Common myeloid progenitor, CD34-positive (primary cell): Measurements from ENCODE around the gene CABP7.

Experiments
- CTCF ChIA-PET: fragments of 350-600 bp; sonication (Branson Sonifier 250); formaldehyde crosslinking; loops from one replicate; lab custom pipeline; 2021; ENCODE audit warnings: antibody characterized with exemption; lab: Charles Lee
- POLR2A ChIA-PET: fragments of 350-600 bp; sonication (Branson Sonifier 250); formaldehyde crosslinking; loops from one replicate; lab custom pipeline; 2021; ENCODE audit warnings: antibody characterized with exemption; lab: Charles Lee
- DNase-seq, 3 donors: peaks; one replicate each; pipeline versions ENCODE4 v3.0.0 to v3.0.0-alpha.2; 2013
- H3K27ac ChIP-seq, 2 experiments: 1 replicate in 1 of 2; 2 replicates in 1 of 2; pipeline ENCODE4 v1.7.0; 2013; ENCODE audit warnings: inconsistent platforms in 2 of 2, low read length in 2 of 2, mild to moderate bottlenecking in 2 of 2, low read depth in 1 of 2, moderate library complexity in 1 of 2; ENCODE audit not compliant: severe bottlenecking in 2 of 2, insufficient read depth in 1 of 2, poor library complexity in 1 of 2
- H3K27me3 ChIP-seq, 5 experiments: replicated peaks in 2 of 5; 1 replicate in 3 of 5; 2 replicates in 2 of 5; pipeline versions ENCODE4 v1.6.1 to v1.7.0; 2013; ENCODE audit warnings: low read length in 4 of 5, mild to moderate bottlenecking in 2 of 5, moderate library complexity in 2 of 5, inconsistent platforms in 1 of 5; ENCODE audit not compliant: insufficient read depth in 5 of 5, control insufficient read depth in 4 of 5
- H3K36me3 ChIP-seq, 4 experiments: 1 replicate in 2 of 4; 2 replicates in 2 of 4; pipeline versions ENCODE4 v1.6.1 to v1.7.0; 2013; ENCODE audit warnings: low read length in 3 of 4, control low read depth in 1 of 4, mild to moderate bottlenecking in 1 of 4; ENCODE audit not compliant: control insufficient read depth in 4 of 4, insufficient read depth in 4 of 4
- H3K4me1 ChIP-seq, 4 experiments: 1 replicate in 3 of 4; 2 replicates in 1 of 4; pipeline versions ENCODE4 v1.6.1 to v1.7.1; 2013; ENCODE audit warnings: low read length in 3 of 4, mild to moderate bottlenecking in 3 of 4, control low read depth in 1 of 4, inconsistent platforms in 1 of 4, moderate library complexity in 1 of 4; ENCODE audit not compliant: control insufficient read depth in 4 of 4, insufficient read depth in 4 of 4; ENCODE audit errors: control extremely low read depth in 1 of 4
- H3K4me3 ChIP-seq, 7 experiments: 1 replicate in 4 of 7; 2 replicates in 3 of 7; pipeline versions ENCODE4 v1.5.1 to v1.7.0; 2013; ENCODE audit warnings: mild to moderate bottlenecking in 7 of 7, low read length in 6 of 7, moderate library complexity in 6 of 7, inconsistent platforms in 2 of 7, low read depth in 2 of 7, control low read depth in 1 of 7; ENCODE audit not compliant: insufficient read depth in 4 of 7, control insufficient read depth in 1 of 7; ENCODE audit errors: extremely low read depth in 1 of 7
- H3K9me3 ChIP-seq, 5 experiments: 1 replicate in 4 of 5; 2 replicates in 1 of 5; pipeline versions ENCODE4 v1.6.1 to v1.7.1; 2013; ENCODE audit warnings: low read length in 4 of 5, mild to moderate bottlenecking in 2 of 5, inconsistent platforms in 1 of 5, low read depth in 1 of 5, moderate library complexity in 1 of 5; ENCODE audit not compliant: control insufficient read depth in 4 of 5, insufficient read depth in 2 of 5; ENCODE audit errors: control extremely low read depth in 1 of 5
- WGBS: methylation state at CpG from one replicate; pipeline ENCODE4 v1.1.5; 2013; ENCODE audit not compliant: insufficient coverage; 5-methylcytosine and 5-hydroxymethylcytosine counted together

The CABP7 gene

GRCh38 chr22:29701155-29701999 lies 18.4 kb upstream of the CABP7 start:
- Histone ChIP-seq H3K4me1 (peaks cover 0 to 38% (median 27%) of the 10 kb centered on the region in 4 experiments), H3K4me3 (peak overlapping the region in 1 of 7 experiments; percentile 36), H3K27me3 (peaks cover 0 to 3% (median 0%) of the 10 kb centered on the region in 5 experiments), H3K9me3 (no peaks in the 10 kb centered on the region), H3K27ac (peak overlapping the region in 1 of 2 experiments; percentile 8), H3K36me3 (peaks cover 0 to 14% (median 5%) of the 10 kb centered on the region in 4 experiments)
- peak; percentile 61 to 90 (median 85) for DNase-seq
- ChIA-PET POLR2A (interaction anchor here (1.0 kb wide), 1 partner anchor 32 kb away, joined by 5 read pairs; no protein-coding TSS in a partner anchor), CTCF (interaction anchor here (0.7 to 2.2 kb wide), 11 partner anchors 10 to 302 kb away, joined by 3 to 7 read pairs (median 4); partner anchors contain the start of gene CABP7)
- WGBS: 28% methylated on average over 12 of the region's 14 CpGs

GRCh38 chr22:29702000-29702930 lies 17.5 kb upstream of the CABP7 start:
- Histone ChIP-seq H3K36me3 (peaks cover 0 to 8% (median 2%) of the 10 kb centered on the region in 4 experiments), H3K9me3 (no peaks in the 10 kb centered on the region), H3K4me3 (peak overlapping the region in 2 of 7 experiments; percentile 4 to 25), H3K27me3 (peaks cover 0 to 7% (median 0%) of the 10 kb centered on the region in 5 experiments), H3K4me1 (peaks cover 0 to 40% (median 27%) of the 10 kb centered on the region in 4 experiments), H3K27ac (no peak overlapping the region)
- DNase-seq: no peak
- CTCF ChIA-PET: interaction anchor here (0.7 to 2.2 kb wide), 8 partner anchors 9 to 136 kb away, joined by 3 to 7 read pairs (median 4); partner anchors contain the start of gene ASCC2
- POLR2A ChIA-PET: interaction anchor here (1.0 kb wide), 1 partner anchor 31 kb away, joined by 5 read pairs; no protein-coding TSS in a partner anchor
- WGBS: 70% methylated on average over 11 of the region's 14 CpGs

GRCh38 chr22:29702931-29703501 lies 16.8 kb upstream of the CABP7 start:
- ChIA-PET POLR2A (no interaction called here), CTCF (interaction anchor here (0.9 to 2.2 kb wide), 3 partner anchors 9 to 135 kb away, joined by 3 to 7 read pairs (median 6); partner anchors contain the start of gene ASCC2)
- 16% methylated on average over 15 of the region's 19 CpGs for WGBS
- Histone ChIP-seq H3K27ac (no peak overlapping the region), H3K4me1 (peaks cover 0 to 40% (median 27%) of the 10 kb centered on the region in 4 experiments), H3K36me3 (peaks cover 0 to 4% (median under 1%) of the 10 kb centered on the region in 4 experiments), H3K4me3 (peak overlapping the region in 2 of 7 experiments; percentile 25 to 38), H3K9me3 (no peaks in the 10 kb centered on the region), H3K27me3 (peaks cover 0 to 7% (median 0%) of the 10 kb centered on the region in 5 experiments)
- peak; percentile 29 to 76 (median 68) for DNase-seq

GRCh38 chr22:29703569-29704195 lies 16.1 kb upstream of the CABP7 start:
- Histone ChIP-seq H3K4me3 (peak overlapping the region in 1 of 7 experiments; percentile 6), H3K27me3 (peaks cover 0 to 7% (median 0%) of the 10 kb centered on the region in 5 experiments), H3K27ac (no peak overlapping the region), H3K9me3 (no peaks in the 10 kb centered on the region), H3K36me3 (peaks cover 0 to 2% (median 0%) of the 10 kb centered on the region in 4 experiments), H3K4me1 (peaks cover 0 to 40% (median 27%) of the 10 kb centered on the region in 4 experiments)
- ChIA-PET POLR2A (no interaction called here), CTCF (no interaction called here)
- no peak for DNase-seq
- 78% methylated on average over 4 of the region's 7 CpGs for WGBS

GRCh38 chr22:29704528-29705285 lies 15.1 kb upstream of the CABP7 start:
- no peak for DNase-seq
- ChIA-PET CTCF (interaction anchor here (1.1 kb wide), 1 partner anchor 12 kb away, joined by 3 read pairs; no protein-coding TSS in a partner anchor), POLR2A (interaction anchor here (0.6 kb wide), 1 partner anchor 78 kb away, joined by 4 read pairs; no protein-coding TSS in a partner anchor)
- Histone ChIP-seq H3K27ac (no peak overlapping the region), H3K9me3 (no peaks in the 10 kb centered on the region), H3K4me1 (peaks cover 0 to 40% (median 27%) of the 10 kb centered on the region in 4 experiments), H3K4me3 (no peak overlapping the region), H3K27me3 (peaks cover 0 to 7% (median 4%) of the 10 kb centered on the region in 5 experiments), H3K36me3 (no peaks in the 10 kb centered on the region)
- 71% methylated on average over 13 of the region's 14 CpGs for WGBS
